HAP-1 (cell line): Measurements from ENCODE around the gene RBP5.

Experiments
- DNase-seq, 2 experiments: peaks; one replicate each; pipeline ENCODE4 v3.0.0-alpha.2; 2016 to 2020; ENCODE audit warnings: low spot score in 2 of 2
- H3K27me3 ChIP-seq: fragments of 250-450 bp; sonication (Bioruptor Pico); 2 replicates; pipeline ENCODE4 v1.5.1; 2020; ENCODE audit warnings: low read depth, mild to moderate bottlenecking, moderate library complexity
- H3K36me3 ChIP-seq: fragments of 250-450 bp; sonication (Bioruptor Pico); replicated peaks from 2 replicates; pipeline ENCODE4 v1.5.1; 2020; ENCODE audit warnings: mild to moderate bottlenecking
- H3K4me1 ChIP-seq: fragments of 250-450 bp; sonication (Bioruptor Pico); 2 replicates; pipeline ENCODE4 v1.5.1; 2020; ENCODE audit warnings: mild to moderate bottlenecking
- H3K4me3 ChIP-seq: fragments of 250-450 bp; sonication (Bioruptor Pico); 2 replicates; pipeline ENCODE4 v1.5.1; 2020; ENCODE audit warnings: mild to moderate bottlenecking, moderate library complexity
- H3K9me3 ChIP-seq: fragments of 250-450 bp; sonication (Bioruptor Pico); 2 replicates; pipeline ENCODE4 v1.5.1; 2020; ENCODE audit warnings: mild to moderate bottlenecking, moderate library complexity
- in situ Hi-C: fragments of 300-500 bp; cut with MboI; formaldehyde crosslinking; loops from 3 replicates; pipeline ENCODE4 v1.14.3; 2020; ENCODE audit warnings: low sequenced_read_pairs, inconsistent platforms, mixed read lengths

RBP5 gene

GRCh38 chr12:7155471-7156034 lies 26.9 kb upstream of the RBP5 start:
- no peaks in the 10 kb centered on the region for H3K4me1 ChIP-seq
- no peaks in the 10 kb centered on the region for H3K27me3 ChIP-seq
- in situ Hi-C loops: no loop called here
- no peaks in the 10 kb centered on the region for H3K36me3 ChIP-seq
- H3K4me3 ChIP-seq: no peak overlapping the region
- DNase-seq: no peak
- H3K9me3 ChIP-seq: no peaks in the 10 kb centered on the region

DNA sequence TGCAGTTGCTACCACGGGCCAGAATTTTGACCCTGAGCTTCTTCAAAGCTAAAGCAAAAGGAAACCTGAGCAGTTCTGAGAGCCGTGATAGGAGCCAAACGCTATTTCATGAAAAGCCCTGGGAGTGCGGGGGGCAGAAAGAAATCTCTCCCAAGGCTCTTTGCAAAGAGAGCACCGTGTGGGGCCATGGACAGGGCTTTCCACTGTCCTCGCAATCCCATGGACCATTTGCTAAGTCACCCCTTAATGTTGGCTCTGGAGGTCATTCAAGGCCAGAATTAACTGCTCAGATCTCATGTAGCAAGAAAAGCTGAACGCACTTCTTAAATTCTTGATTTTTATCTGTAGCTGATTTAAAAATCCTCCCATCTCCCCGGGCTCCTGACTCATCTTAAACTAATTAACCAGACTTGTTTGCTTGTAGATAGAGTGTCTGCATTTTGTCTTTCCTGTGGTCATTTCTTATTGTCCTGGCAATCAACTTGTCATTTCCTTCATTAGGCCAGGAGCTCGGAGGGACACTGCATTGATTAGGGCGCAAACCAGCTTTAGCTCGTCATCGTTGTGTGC lies 26.3 kb upstream of the RBP5 start:
- no peak overlapping the region for H3K4me3 ChIP-seq
- no peaks in the 10 kb centered on the region for H3K4me1 ChIP-seq
- DNase-seq: no peak
- H3K36me3 ChIP-seq: no peaks in the 10 kb centered on the region; the same call in 1 of the 2 replicates
- in situ Hi-C loops: no loop called here
- H3K9me3 ChIP-seq: no peaks in the 10 kb centered on the region
- no peaks in the 10 kb centered on the region for H3K27me3 ChIP-seq

DNA sequence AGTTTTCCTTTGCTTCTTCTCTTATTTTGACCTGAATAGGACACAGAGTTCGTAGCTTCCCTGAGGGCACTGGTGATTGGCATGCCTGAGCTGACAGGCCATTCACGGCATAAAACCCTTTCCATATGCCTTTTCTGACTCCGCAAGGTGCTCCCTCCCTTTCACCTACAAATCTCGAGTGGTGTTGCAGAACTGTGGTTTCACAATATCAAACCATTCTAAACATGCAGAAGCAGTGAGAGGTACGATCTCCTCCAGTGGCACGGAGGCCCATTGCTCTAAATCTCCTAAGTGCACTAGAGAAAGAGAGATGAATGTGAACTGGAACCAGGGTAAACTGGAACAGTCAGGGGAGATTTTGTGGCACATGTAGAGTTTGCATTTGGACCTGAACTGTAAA lies 25.4 kb upstream of the RBP5 start:
- no peaks in the 10 kb centered on the region for H3K4me1 ChIP-seq
- DNase-seq: no peak
- no peak overlapping the region for H3K4me3 ChIP-seq
- H3K36me3 ChIP-seq: no peaks in the 10 kb centered on the region; the same call in 1 of the 2 replicates
- in situ Hi-C loops: no loop called here
- no peaks in the 10 kb centered on the region for H3K9me3 ChIP-seq
- H3K27me3 ChIP-seq: no peaks in the 10 kb centered on the region

- Histone ChIP-seq H3K4me1 (no peaks in the 10 kb centered on the region), H3K27me3 (no peaks in the 10 kb centered on the region), H3K4me3 (no peak overlapping the region), H3K9me3 (no peaks in the 10 kb centered on the region), H3K36me3 (no peaks in the 10 kb centered on the region; the same call in 1 of the 2 replicates)
- DNase-seq: no peak
- in situ Hi-C loops: no loop called here
These were observed 24.1 kb upstream of the RBP5 start for GRCh38 chr12:7152818-7153217.

GRCh38 chr12:7151532-7151931 lies 22.8 kb upstream of the RBP5 start:
- in situ Hi-C loops: no loop called here
- no peak for DNase-seq
- H3K27me3 ChIP-seq: no peaks in the 10 kb centered on the region
- H3K9me3 ChIP-seq: no peaks in the 10 kb centered on the region
- no peaks in the 10 kb centered on the region; the same call in 1 of the 2 replicates for H3K36me3 ChIP-seq
- H3K4me3 ChIP-seq: no peak overlapping the region
- no peaks in the 10 kb centered on the region for H3K4me1 ChIP-seq

DNA sequence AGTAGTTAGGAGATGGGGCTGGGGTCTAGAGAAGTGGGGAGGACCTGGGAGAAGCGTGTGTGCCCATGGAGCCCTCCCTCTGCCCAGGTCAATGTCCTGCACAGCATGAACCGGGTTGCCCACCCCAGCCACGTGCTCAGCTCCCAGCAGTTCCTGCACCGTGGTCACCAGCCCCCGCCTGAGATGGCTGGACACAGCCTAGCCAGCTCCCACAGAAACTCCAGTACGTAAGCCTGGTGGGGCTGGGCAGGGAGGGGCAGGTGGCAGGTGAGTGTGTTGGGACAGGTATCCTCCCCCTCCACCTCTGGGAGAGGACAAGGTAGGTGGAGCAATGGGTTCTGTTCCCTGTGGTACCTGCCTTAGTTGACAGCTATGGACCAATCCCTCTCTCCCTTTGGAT lies 22.2 kb upstream of the RBP5 start:
- Histone ChIP-seq H3K36me3 (no peaks in the 10 kb centered on the region; the same call in 1 of the 2 replicates), H3K4me1 (no peaks in the 10 kb centered on the region), H3K9me3 (no peaks in the 10 kb centered on the region), H3K4me3 (no peak overlapping the region), H3K27me3 (no peaks in the 10 kb centered on the region)
- DNase-seq: no peak
- in situ Hi-C loops: no loop called here

- Histone ChIP-seq H3K4me1 (no peaks in the 10 kb centered on the region), H3K9me3 (no peaks in the 10 kb centered on the region), H3K4me3 (no peak overlapping the region), H3K27me3 (no peaks in the 10 kb centered on the region), H3K36me3 (no peaks in the 10 kb centered on the region; the same call in 1 of the 2 replicates)
- DNase-seq: no peak
- in situ Hi-C loops: no loop called here
These were observed 21.7 kb upstream of the RBP5 start for GRCh38 chr12:7150356-7150755.

DNA sequence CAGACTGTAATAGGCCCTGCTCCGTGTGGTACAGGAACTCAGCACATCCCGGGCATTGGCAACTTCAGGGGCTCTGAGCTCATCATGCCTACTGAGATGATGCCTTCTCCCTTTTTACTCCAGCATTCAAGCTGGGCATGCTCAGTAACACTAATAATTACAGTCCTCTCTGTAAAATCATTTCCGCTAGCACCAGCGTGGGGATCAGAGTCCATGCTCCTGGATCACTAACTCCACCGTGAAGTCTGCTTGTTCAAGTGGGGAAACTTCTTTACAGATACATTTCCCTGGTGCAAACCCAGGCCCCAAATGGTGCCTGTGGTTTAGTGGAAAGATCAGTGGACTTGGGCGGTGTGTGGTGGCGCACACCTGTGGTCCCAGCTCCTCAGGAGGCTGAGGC lies 18.2 kb upstream of the RBP5 start:
- no peaks in the 10 kb centered on the region for H3K27me3 ChIP-seq
- no peaks in the 10 kb centered on the region for H3K4me1 ChIP-seq
- H3K9me3 ChIP-seq: no peaks in the 10 kb centered on the region
- DNase-seq: no peak
- H3K4me3 ChIP-seq: no peak overlapping the region
- in situ Hi-C loops: no loop called here
- H3K36me3 ChIP-seq: peaks cover 3% of the 10 kb centered on the region; the same call in 1 of the 2 replicates

- Histone ChIP-seq H3K27me3 (no peaks in the 10 kb centered on the region), H3K9me3 (no peaks in the 10 kb centered on the region), H3K36me3 (peaks cover 3% of the 10 kb centered on the region), H3K4me1 (no peaks in the 10 kb centered on the region), H3K4me3 (no peak overlapping the region)
- in situ Hi-C loops: no loop called here
- no peak for DNase-seq
These were observed 17.5 kb upstream of the RBP5 start for GRCh38 chr12:7146228-7146627.

GRCh38 chr12:7145671-7146070 lies 17.0 kb upstream of the RBP5 start:
- no peak for DNase-seq
- Histone ChIP-seq H3K4me3 (no peak overlapping the region), H3K9me3 (no peaks in the 10 kb centered on the region), H3K27me3 (no peaks in the 10 kb centered on the region), H3K4me1 (no peaks in the 10 kb centered on the region), H3K36me3 (peaks cover 3% of the 10 kb centered on the region)
- in situ Hi-C loops: no loop called here

GRCh38 chr12:7144414-7145120 lies 15.9 kb upstream of the RBP5 start:
- H3K27me3 ChIP-seq: no peaks in the 10 kb centered on the region
- peak in 1 of 2 experiments; percentile 26 for DNase-seq
- in situ Hi-C loops: no loop called here
- H3K4me1 ChIP-seq: no peaks in the 10 kb centered on the region
- no peak overlapping the region for H3K4me3 ChIP-seq
- H3K36me3 ChIP-seq: peaks cover 3% of the 10 kb centered on the region
- no peaks in the 10 kb centered on the region for H3K9me3 ChIP-seq

DNA sequence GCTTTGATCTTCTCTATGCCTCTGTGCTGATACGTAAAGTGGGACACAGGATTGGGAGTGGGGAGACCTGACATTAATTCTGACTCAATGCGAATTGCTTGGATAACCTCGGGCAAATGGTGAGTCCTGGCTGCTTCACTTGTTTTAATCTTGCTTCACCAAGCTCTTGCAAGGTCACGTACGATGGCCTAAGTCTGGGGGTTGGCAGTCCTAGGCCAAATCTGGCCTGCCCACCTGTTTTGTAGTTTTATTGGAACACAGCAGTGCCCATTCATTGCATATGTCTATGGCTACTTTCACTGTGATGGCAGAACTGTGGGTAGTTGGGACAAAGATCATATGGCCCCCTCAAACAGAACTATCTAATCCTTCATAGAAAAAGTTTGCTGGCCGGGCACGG lies 14.9 kb upstream of the RBP5 start:
- peaks cover 3% of the 10 kb centered on the region for H3K36me3 ChIP-seq
- H3K9me3 ChIP-seq: no peaks in the 10 kb centered on the region
- no peaks in the 10 kb centered on the region for H3K27me3 ChIP-seq
- DNase-seq: no peak
- H3K4me3 ChIP-seq: no peak overlapping the region
- H3K4me1 ChIP-seq: no peaks in the 10 kb centered on the region
- in situ Hi-C loops: no loop called here

DNA sequence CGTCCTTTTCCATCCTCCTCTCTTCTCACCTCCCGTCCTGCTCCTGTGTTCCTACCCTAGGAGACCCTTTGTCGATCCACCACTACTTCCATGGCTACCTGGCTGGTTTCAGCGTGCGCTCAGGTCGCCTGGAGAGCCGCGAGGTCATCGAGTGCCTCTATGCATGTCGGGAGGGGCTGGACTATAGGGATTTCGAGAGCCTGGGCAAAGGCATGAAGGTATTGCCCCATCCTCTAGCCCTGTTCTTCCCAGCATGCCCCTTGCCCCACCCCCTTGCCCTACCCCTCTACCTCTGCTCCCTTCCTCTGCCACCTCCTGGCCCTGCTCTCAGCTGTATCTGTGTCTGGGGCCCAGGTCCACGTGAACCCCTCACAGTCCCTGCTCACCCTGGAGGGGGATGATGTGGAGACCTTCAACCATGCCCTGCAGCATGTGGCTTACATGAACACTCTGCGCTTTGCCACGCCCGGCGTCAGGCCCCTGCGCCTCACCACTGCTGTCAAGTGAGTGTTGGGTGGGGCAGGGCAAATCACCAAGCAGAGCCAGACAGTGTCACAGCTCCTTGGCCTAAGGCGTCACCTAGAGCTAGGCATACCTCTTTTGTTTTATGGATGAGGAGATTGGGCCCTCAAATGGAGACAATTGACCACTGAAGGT lies 14.2 kb upstream of the RBP5 start:
- Histone ChIP-seq H3K36me3 (peaks cover 6% of the 10 kb centered on the region), H3K27me3 (no peaks in the 10 kb centered on the region), H3K4me3 (no peak overlapping the region), H3K4me1 (no peaks in the 10 kb centered on the region), H3K9me3 (no peaks in the 10 kb centered on the region)
- in situ Hi-C loops: no loop called here
- DNase-seq: no peak

DNA sequence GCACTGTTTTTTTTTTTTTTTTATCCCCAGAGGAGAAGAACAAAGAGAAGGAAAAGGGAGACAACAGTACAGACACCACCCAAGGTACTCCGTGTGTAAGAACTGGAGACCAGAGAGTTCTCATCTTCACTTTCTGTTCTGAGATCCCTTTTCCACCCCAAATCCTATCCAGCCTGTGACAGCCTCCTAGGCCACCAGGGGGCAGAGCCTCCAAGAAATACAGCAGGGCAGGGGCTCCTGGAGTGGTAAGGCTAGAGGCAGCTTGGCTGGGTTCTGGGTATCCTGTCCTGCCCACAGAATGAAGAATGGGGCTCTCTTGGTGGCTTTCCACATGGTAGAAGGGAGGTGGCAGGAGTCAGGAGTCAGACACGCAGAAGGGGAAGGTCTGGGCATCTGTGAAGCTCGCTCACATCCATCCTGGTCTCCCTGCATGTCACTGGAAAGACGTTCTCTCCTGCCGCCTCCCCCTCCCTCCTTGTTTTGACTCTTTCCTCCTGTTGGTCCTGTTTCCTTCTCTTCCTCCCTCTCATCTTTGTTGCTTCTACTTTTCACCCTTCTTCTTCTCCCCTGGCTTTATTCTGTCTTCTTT lies 13.5 kb upstream of the RBP5 start:
- Histone ChIP-seq H3K4me3 (no peak overlapping the region), H3K27me3 (no peaks in the 10 kb centered on the region), H3K36me3 (peaks cover 6% of the 10 kb centered on the region), H3K4me1 (no peaks in the 10 kb centered on the region), H3K9me3 (no peaks in the 10 kb centered on the region)
- in situ Hi-C loops: no loop called here
- DNase-seq: peak; percentile 19 to 71
